ENCODE measurements around the gene GALNT11. TPM values are rescaled to one million over a fixed set of nuclear protein-coding genes. Genes with fewer than 3 reads are reported as not detected.

GALNT11 gene
- total RNA-seq, 1 experiment from 2014 or later, result 15.1 TPM

- no peak for TF ChIP-seq CTCF (IDR thresholded peaks at IDR 0.05; ENCODE audit: unreplicated experiment)
- Mint-ChIP-seq H3K27ac (ENCODE audit: low read depth, unreplicated experiment) (no peak overlapping the region), H3K4me1 (ENCODE audit: insufficient read depth, unreplicated experiment) (no peaks in the 10 kb centered on the region), H3K4me3 (ENCODE audit: unreplicated experiment) (no peak overlapping the region), H3K27me3 (ENCODE audit: insufficient read depth, unreplicated experiment) (no peaks in the 10 kb centered on the region), H3K9me3 (ENCODE audit: unreplicated experiment) (no peaks in the 10 kb centered on the region), H3K36me3 (ENCODE audit: insufficient read depth, unreplicated experiment) (peaks cover 49% of the 10 kb centered on the region)
- intact Hi-C loops (cut with micrococcal nuclease), result no loop called here
- POLR2A ChIA-PET, result interaction anchor here (0.7 to 1.3 kb wide), 3 partner anchors 8 to 17 kb away, joined by 3 read pairs; no protein-coding TSS in a partner anchor
- no peak for DNase-seq (ENCODE audit: unreplicated experiment)
- CTCF ChIA-PET, result interaction anchor here (1.0 kb wide), 1 partner anchor 29 kb away, joined by 4 read pairs; no protein-coding TSS in a partner anchor
- no TSS peak for BruUV-seq (replicated peaks)
Observed at GRCh38 chr7:152106990-152107389, 81.5 kb downstream of the GALNT11 start.

GRCh38 chr7:152107945-152108344 lies 82.5 kb downstream of the GALNT11 start:
- H3K27me3 Mint-ChIP-seq (ENCODE audit: insufficient read depth, unreplicated experiment), result no peaks in the 10 kb centered on the region
- no TSS peak for BruUV-seq (replicated peaks)
- peaks cover 43% of the 10 kb centered on the region for H3K36me3 Mint-ChIP-seq (ENCODE audit: insufficient read depth, unreplicated experiment)
- no peaks in the 10 kb centered on the region for H3K9me3 Mint-ChIP-seq (ENCODE audit: unreplicated experiment)
- no peak for TF ChIP-seq CTCF (IDR thresholded peaks at IDR 0.05; ENCODE audit: unreplicated experiment)
- H3K4me1 Mint-ChIP-seq (ENCODE audit: insufficient read depth, unreplicated experiment), result no peaks in the 10 kb centered on the region
- ChIA-PET POLR2A (no interaction called here), CTCF (interaction anchor here (0.6 kb wide), 1 partner anchor 84 kb away, joined by 3 read pairs; no protein-coding TSS in a partner anchor)
- H3K27ac Mint-ChIP-seq (ENCODE audit: low read depth, unreplicated experiment), result no peak overlapping the region
- H3K4me3 Mint-ChIP-seq (ENCODE audit: unreplicated experiment), result no peak overlapping the region
- DNase-seq (ENCODE audit: unreplicated experiment), result no peak
- intact Hi-C loops (cut with micrococcal nuclease), result no loop called here

GRCh38 chr7:152108359-152108758 lies 82.9 kb downstream of the GALNT11 start:
- Mint-ChIP-seq H3K27ac (ENCODE audit: low read depth, unreplicated experiment) (no peak overlapping the region), H3K36me3 (ENCODE audit: insufficient read depth, unreplicated experiment) (peaks cover 44% of the 10 kb centered on the region), H3K4me3 (ENCODE audit: unreplicated experiment) (no peak overlapping the region), H3K27me3 (ENCODE audit: insufficient read depth, unreplicated experiment) (no peaks in the 10 kb centered on the region), H3K4me1 (ENCODE audit: insufficient read depth, unreplicated experiment) (no peaks in the 10 kb centered on the region), H3K9me3 (ENCODE audit: unreplicated experiment) (no peaks in the 10 kb centered on the region)
- ChIA-PET CTCF (interaction anchor here (0.6 kb wide), 1 partner anchor 84 kb away, joined by 3 read pairs; no protein-coding TSS in a partner anchor), POLR2A (no interaction called here)
- intact Hi-C loops (cut with micrococcal nuclease), result no loop called here
- no peak for TF ChIP-seq CTCF (IDR thresholded peaks at IDR 0.05; ENCODE audit: unreplicated experiment)
- no peak for DNase-seq (ENCODE audit: unreplicated experiment)
- BruUV-seq (replicated peaks), result no TSS peak

- no peaks in the 10 kb centered on the region for H3K9me3 Mint-ChIP-seq (ENCODE audit: unreplicated experiment)
- ChIA-PET POLR2A (no interaction called here), CTCF (interaction anchor here (0.9 kb wide), 2 partner anchors 33 to 330 kb away, joined by 3 to 4 read pairs; no protein-coding TSS in a partner anchor)
- intact Hi-C loops (cut with micrococcal nuclease), result no loop called here
- H3K36me3 Mint-ChIP-seq (ENCODE audit: insufficient read depth, unreplicated experiment), result peaks cover 39% of the 10 kb centered on the region
- TF ChIP-seq CTCF (IDR thresholded peaks at IDR 0.05; ENCODE audit: unreplicated experiment), result no peak
- DNase-seq (ENCODE audit: unreplicated experiment), result no peak
- no peak overlapping the region for H3K4me3 Mint-ChIP-seq (ENCODE audit: unreplicated experiment)
- no peaks in the 10 kb centered on the region for H3K4me1 Mint-ChIP-seq (ENCODE audit: insufficient read depth, unreplicated experiment)
- no peak overlapping the region for H3K27ac Mint-ChIP-seq (ENCODE audit: low read depth, unreplicated experiment)
- no peaks in the 10 kb centered on the region for H3K27me3 Mint-ChIP-seq (ENCODE audit: insufficient read depth, unreplicated experiment)
- BruUV-seq (replicated peaks), result no TSS peak
Observed at GRCh38 chr7:152112829-152113228, 87.4 kb downstream of the GALNT11 start.
